ENCODE measurements around the gene SLC2A11.

DNA sequence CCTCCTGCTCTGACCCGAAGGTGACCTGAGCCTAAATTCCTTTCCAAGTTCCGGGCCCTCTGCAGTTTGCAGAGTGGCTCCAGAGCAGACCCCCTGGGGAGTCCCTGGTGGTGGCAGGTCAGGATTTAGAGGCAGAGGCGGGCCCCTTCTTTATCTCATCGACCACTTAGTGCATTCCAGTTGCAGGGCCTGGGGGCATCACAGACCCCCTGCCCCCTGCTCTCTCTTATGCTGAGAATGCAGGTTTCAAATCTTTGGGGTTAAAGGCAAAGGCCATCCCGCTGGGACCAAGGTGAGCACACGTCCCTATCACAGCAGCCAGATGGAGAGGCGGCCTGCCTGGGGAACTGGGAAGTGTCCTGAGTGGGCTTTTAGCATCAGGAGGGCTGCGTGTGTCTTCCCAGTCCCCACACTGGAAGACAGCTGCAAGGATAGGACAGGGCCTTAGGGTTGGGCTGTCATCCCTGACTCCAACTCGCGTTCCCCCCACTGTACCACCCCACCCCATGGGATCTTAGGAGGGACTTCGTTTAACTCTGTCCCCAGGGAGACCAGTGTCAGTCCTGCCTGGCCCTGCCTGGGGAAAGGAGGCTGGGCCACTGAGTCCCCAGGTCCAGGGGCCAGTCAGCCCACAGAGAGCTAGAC, 30.2 kb upstream of the SLC2A11 start:
- TF ChIP-seq RAD21 (conservative IDR thresholded peaks at IDR 0.05) (no peak), EZH2 (IDR thresholded peaks at IDR 0.05; ENCODE audit: borderline replicate concordance, insufficient read depth, low read length, poor library complexity, severe bottlenecking) (no peak), POLR2AphosphoS5 (IDR thresholded peaks at IDR 0.05) (no peak), MXI1 (conservative IDR thresholded peaks at IDR 0.05; ENCODE audit: poor library complexity, severe bottlenecking) (no peak), EP300 (conservative IDR thresholded peaks at IDR 0.05; ENCODE audit: poor library complexity, severe bottlenecking) (no peak)
- TF ChIP-seq, protein P1, sequence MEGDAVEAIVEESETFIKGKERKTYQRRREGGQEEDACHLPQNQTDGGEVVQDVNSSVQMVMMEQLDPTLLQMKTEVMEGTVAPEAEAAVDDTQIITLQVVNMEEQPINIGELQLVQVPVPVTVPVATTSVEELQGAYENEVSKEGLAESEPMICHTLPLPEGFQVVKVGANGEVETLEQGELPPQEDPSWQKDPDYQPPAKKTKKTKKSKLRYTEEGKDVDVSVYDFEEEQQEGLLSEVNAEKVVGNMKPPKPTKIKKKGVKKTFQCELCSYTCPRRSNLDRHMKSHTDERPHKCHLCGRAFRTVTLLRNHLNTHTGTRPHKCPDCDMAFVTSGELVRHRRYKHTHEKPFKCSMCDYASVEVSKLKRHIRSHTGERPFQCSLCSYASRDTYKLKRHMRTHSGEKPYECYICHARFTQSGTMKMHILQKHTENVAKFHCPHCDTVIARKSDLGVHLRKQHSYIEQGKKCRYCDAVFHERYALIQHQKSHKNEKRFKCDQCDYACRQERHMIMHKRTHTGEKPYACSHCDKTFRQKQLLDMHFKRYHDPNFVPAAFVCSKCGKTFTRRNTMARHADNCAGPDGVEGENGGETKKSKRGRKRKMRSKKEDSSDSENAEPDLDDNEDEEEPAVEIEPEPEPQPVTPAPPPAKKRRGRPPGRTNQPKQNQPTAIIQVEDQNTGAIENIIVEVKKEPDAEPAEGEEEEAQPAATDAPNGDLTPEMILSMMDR (IDR thresholded peaks at IDR 0.05; ENCODE audit: poor library complexity, severe bottlenecking): no peak
